ENCODE data around the gene TIMP3. TPM values are rescaled to one million over a fixed set of nuclear protein-coding genes. Genes with fewer than 3 reads are reported as not detected.

The TIMP3 gene
- total and polyA plus RNA-seq, 5 donors from 2014 or later = 0.35 TPM; not detected in 4

DNA sequence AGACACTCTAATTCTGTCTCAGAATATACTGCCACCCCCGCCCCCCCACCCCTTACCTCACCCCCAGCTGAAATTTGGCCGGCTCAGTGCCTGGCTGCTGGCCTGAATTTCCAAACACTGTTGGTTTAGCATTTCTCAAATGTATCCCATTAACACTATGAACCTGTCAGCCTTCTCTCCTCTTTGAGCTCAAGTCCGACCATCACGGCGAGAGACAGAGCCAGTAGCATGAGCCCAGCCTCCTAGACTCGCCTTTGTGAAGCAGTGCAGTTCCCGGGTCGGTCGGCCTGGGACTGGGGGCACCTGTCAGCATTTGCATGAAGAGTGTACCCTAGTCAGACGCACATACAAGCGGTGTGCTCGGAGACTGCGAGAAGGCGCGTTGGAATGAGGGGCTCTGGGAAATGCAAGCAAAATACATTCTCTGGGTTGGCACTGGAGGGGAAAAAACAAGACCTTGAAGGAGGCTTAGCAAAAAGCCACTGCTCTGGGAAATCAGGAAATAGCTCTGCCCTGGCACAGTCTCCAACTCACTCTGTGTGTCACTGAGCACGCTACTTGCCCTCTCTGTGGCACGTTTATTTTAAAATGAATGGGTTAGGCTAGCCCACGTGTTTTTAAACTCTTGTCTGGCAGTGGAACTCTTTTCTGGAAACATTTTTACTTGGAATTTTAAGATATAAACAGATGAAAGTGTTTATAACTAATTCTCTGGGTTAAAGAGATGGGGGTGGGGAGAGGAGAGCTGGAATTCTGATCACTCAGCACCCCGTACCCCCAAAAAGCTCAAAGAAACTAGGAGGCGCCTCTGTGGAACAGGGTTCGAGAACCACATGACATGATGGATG lies 108.3 kb downstream of the TIMP3 start:
- Histone ChIP-seq H3K4me3 (ENCODE audit: low read depth, low read length) (no peak overlapping the region), H3K9me3 (ENCODE audit: control insufficient read depth in 2 of 2, low read length in 2 of 2) (no peaks in the 10 kb centered on the region), H3K27me3 (ENCODE audit: control insufficient read depth, insufficient read depth, low read length) (no peaks in the 10 kb centered on the region), H3K27ac (ENCODE audit: insufficient read depth, low read length, poor library complexity, severe bottlenecking) (no peak overlapping the region), H3K36me3 (ENCODE audit: control insufficient read depth, insufficient read depth, low read length) (no peaks in the 10 kb centered on the region), H3K4me1 (ENCODE audit: control insufficient read depth, insufficient read depth, low read length, poor library complexity, severe bottlenecking) (no peaks in the 10 kb centered on the region)
- Mint-ChIP-seq H3K36me3 (no peaks in the 10 kb centered on the region), H3K27me3 (no peaks in the 10 kb centered on the region), H3K4me3 (no peak overlapping the region), H3K4me1 (no peaks in the 10 kb centered on the region), H3K9me3 (peaks cover 0 to 1% (median 0%) of the 10 kb centered on the region in 7 donors), H3K27ac (no peak overlapping the region)
- DNase-seq (no peak), ATAC-seq (ENCODE audit: low read depth in 2 of 2) (no peak)

GRCh38 chr22:32910429-32910772 lies 108.9 kb downstream of the TIMP3 start:
- Mint-ChIP-seq H3K27me3 (no peaks in the 10 kb centered on the region), H3K9me3 (peaks cover 0 to 3% (median 1%) of the 10 kb centered on the region in 7 donors), H3K4me1 (no peaks in the 10 kb centered on the region), H3K27ac (no peak overlapping the region), H3K4me3 (no peak overlapping the region), H3K36me3 (no peaks in the 10 kb centered on the region)
- no peaks in the 10 kb centered on the region for H3K36me3 ChIP-seq (ENCODE audit: control insufficient read depth, insufficient read depth, low read length)
- H3K27ac ChIP-seq (ENCODE audit: insufficient read depth, low read length, poor library complexity, severe bottlenecking) = no peak overlapping the region
- no peaks in the 10 kb centered on the region for H3K4me1 ChIP-seq (ENCODE audit: control insufficient read depth, insufficient read depth, low read length, poor library complexity, severe bottlenecking)
- no peak for ATAC-seq (ENCODE audit: low read depth in 2 of 2)
- H3K9me3 ChIP-seq (ENCODE audit: control insufficient read depth in 2 of 2, low read length in 2 of 2) = no peaks in the 10 kb centered on the region
- H3K27me3 ChIP-seq (ENCODE audit: control insufficient read depth, insufficient read depth, low read length) = no peaks in the 10 kb centered on the region
- H3K4me3 ChIP-seq (ENCODE audit: low read depth, low read length) = no peak overlapping the region
- no peak for DNase-seq

- H3K27me3 Mint-ChIP-seq = no peaks in the 10 kb centered on the region
- no peaks in the 10 kb centered on the region for H3K9me3 ChIP-seq (ENCODE audit: control insufficient read depth in 2 of 2, low read length in 2 of 2)
These were observed 110.0 kb downstream of the TIMP3 start for GRCh38 chr22:32911503-32911902.

More at GRCh38 chr22:32911503-32911902, 110.0 kb downstream of the TIMP3 start:
- no peaks in the 10 kb centered on the region for H3K36me3 Mint-ChIP-seq
- H3K9me3 Mint-ChIP-seq = peaks cover 0 to 8% (median 1%) of the 10 kb centered on the region in 7 donors
- Histone ChIP-seq H3K27ac (ENCODE audit: insufficient read depth, low read length, poor library complexity, severe bottlenecking) (no peak overlapping the region), H3K4me3 (ENCODE audit: low read depth, low read length) (no peak overlapping the region), H3K27me3 (ENCODE audit: control insufficient read depth, insufficient read depth, low read length) (no peaks in the 10 kb centered on the region), H3K36me3 (ENCODE audit: control insufficient read depth, insufficient read depth, low read length) (no peaks in the 10 kb centered on the region), H3K4me1 (ENCODE audit: control insufficient read depth, insufficient read depth, low read length, poor library complexity, severe bottlenecking) (no peaks in the 10 kb centered on the region)
- H3K27ac Mint-ChIP-seq = no peak overlapping the region
- no peak for DNase-seq
- H3K4me1 Mint-ChIP-seq = no peaks in the 10 kb centered on the region
- no peak overlapping the region for H3K4me3 Mint-ChIP-seq
- no peak for ATAC-seq (ENCODE audit: low read depth in 2 of 2)
